H1 (cell line): Measurements from ENCODE around the gene SLCO2A1. TPM values are rescaled to one million over a fixed set of nuclear protein-coding genes. Genes with fewer than 3 reads are reported as not detected.

ENCODE experiments used
- NANOG ChIP-seq: IDR thresholded peaks from 2 replicates; pipeline ENCODE4 v1.6.1; 2011; ENCODE audit warnings: low read length, low read depth, mild to moderate bottlenecking, inconsistent platforms; ENCODE audit not compliant: insufficient read depth, poor library complexity, severe bottlenecking
- RAD21 ChIP-seq, 2 experiments: IDR thresholded peaks in 1 of 2; conservative IDR thresholded peaks in 1 of 2; 2 replicates each; pipeline ENCODE4 v1.6.1; 2011; ENCODE audit warnings: low read depth in 2 of 2, low read length in 2 of 2, improper control_type of control experiment in 1 of 2, inconsistent platforms in 1 of 2, mild to moderate bottlenecking in 1 of 2, moderate library complexity in 1 of 2
- TBP ChIP-seq: IDR thresholded peaks from 2 replicates; pipeline ENCODE4 v1.6.1; 2011; ENCODE audit warnings: low read depth, low read length, improper control_type of control experiment
- polyA plus RNA-seq, 7 experiments: library from polyadenylated mRNA; depleted of rRNA in 3 of 7; stranded (reverse) in 5 of 7; unstranded in 2 of 7; fragments of >200 nt in 5 of 7; fragments of 200-250 nt in 2 of 7; gene quantifications; 1 replicate in 5 of 7; 2 replicates in 1 of 7; 4 replicates in 1 of 7; pipeline versions ENCODE4 v1.2.1 to v1.2.3, GENCODE V29; 2011 to 2013; ENCODE audit warnings: missing spikeins in 2 of 7, mixed read lengths in 2 of 7
- total RNA-seq: library from RNA; stranded (reverse); fragmentation: NEBNext Ultra II Directional; extraction: Animal tissue kit (Norgen Biotek cat#: 25700); gene quantifications from 2 replicates; pipeline ENCODE4 v1.2.1, GENCODE V29; 2021
- TF ChIP-seq, protein P1 (sequence below), 3 experiments: IDR thresholded peaks; 1 replicate in 2 of 3; 2 replicates in 1 of 3; pipeline versions ENCODE4 v1.5.1 to v1.6.1; 2011; ENCODE audit warnings: low read length in 3 of 3, mild to moderate bottlenecking in 3 of 3, inconsistent platforms in 2 of 3, low read depth in 1 of 3, moderate library complexity in 1 of 3; ENCODE audit not compliant: insufficient read depth in 1 of 3; ENCODE audit errors: control extremely low read depth in 1 of 3

SLCO2A1 gene
- total and polyA plus RNA-seq, 2 of the 8 experiments (the other 6 are each of a cell fraction or from before 2014, with no cell fraction given) = 1.1 to 2.3 TPM

DNA sequence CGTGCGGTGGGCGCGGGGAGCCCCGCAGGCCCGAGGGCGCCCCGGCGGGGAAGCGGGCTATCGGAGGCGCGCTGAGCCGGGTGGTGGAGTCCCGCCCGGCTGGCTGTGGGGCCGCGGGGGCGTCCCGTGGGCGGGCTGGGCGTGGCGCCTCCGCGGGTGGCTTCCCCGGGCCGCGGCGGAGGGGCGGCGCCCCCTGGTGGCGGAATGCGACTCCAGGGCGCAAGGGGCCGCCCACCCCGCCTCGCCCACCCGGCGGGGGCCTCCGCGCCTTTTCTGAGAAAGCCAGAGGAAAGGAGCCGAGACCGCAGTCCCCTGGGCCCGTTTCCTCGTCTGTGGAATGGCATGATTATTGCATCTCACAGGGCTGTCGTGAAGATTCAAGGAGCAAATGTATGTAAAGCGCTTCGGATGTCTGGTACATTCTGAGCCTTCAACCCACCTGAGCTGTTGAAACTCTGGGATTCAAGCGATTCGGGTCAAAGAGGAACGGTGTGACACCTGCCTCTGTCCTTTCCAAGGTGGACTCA lies 102.1 kb downstream of the SLCO2A1 start (continued):
- TF ChIP-seq, protein P1, sequence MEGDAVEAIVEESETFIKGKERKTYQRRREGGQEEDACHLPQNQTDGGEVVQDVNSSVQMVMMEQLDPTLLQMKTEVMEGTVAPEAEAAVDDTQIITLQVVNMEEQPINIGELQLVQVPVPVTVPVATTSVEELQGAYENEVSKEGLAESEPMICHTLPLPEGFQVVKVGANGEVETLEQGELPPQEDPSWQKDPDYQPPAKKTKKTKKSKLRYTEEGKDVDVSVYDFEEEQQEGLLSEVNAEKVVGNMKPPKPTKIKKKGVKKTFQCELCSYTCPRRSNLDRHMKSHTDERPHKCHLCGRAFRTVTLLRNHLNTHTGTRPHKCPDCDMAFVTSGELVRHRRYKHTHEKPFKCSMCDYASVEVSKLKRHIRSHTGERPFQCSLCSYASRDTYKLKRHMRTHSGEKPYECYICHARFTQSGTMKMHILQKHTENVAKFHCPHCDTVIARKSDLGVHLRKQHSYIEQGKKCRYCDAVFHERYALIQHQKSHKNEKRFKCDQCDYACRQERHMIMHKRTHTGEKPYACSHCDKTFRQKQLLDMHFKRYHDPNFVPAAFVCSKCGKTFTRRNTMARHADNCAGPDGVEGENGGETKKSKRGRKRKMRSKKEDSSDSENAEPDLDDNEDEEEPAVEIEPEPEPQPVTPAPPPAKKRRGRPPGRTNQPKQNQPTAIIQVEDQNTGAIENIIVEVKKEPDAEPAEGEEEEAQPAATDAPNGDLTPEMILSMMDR (IDR thresholded peaks at IDR 0.05; ENCODE audit: control extremely low read depth in 1 of 3, insufficient read depth in 1 of 3, low read depth in 1 of 3, low read length in 3 of 3) = peak; percentile 58 to 77 (median 74)
- TF ChIP-seq RAD21 (IDR thresholded peaks at IDR 0.05 in 1 of 2, conservative IDR thresholded peaks at IDR 0.05 in 1 of 2; ENCODE audit: low read depth in 2 of 2, low read length in 2 of 2) (peak; percentile 35 to 67; a peak in 3 of 4 replicates), NANOG (no peak), TBP (no peak)
